DMS53 (cell line): ENCODE results near the gene MTOR.

Source experiments
- DNase-seq: peaks from one replicate; lab custom pipeline; 2025; lab: John Stamatoyannopoulos, UW

MTOR gene

GRCh38 chr1:11150326-11150725 lies 112.0 kb downstream of the MTOR start:
- no peak for DNase-seq

GRCh38 chr1:11147197-11147770 lies 115.1 kb downstream of the MTOR start:
- no peak for DNase-seq

DNA sequence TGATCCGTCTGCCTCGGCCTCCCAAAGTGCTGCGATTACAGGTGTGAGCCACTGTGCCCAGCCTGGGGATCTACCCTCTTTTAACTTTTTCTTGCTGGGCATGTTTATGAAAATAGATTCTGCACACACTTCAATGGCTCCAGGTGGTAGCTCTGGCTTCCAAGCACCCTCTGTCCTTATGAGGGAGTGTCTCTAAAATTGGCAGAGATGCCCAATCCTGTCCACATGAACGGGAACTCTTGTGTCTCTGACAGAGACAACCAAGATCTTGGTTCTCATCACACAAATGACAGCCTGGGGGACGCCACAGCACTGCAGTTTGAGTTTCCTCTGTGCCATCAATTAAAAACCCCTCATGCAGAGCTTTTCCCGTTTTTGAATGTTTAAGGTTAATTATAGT lies 116.6 kb downstream of the MTOR start:
- no peak for DNase-seq

DNA sequence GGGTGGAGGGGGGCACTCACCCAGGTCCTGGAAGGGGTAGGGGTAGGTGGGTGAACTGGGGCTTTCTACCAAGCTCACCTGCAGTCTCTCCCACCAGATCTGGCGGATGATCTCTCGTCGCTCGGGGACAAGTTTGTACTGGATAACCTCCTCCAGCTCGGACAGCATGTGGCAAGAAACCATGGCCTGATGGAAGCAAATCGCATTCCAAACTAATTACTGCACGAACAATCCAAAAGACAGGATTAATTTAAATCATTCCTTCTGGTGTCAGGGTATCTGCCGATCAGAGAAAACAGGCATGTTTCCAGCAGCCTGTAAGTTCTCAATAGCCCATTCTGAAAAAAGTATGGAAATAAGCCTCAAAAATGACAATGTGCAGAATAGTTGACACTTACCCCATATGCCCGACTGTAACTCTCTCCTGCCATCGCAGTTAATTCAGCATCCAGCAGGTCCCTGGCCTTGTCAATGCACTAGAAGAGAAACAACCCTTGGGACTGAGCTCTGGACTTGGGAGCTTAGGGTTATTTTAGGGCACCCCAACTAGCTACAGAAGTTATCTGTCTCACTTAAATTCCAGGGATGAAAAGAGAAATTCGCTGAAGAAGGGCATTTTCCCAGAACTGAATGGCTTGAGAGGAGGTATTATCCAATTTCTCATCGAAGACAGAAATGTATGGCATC lies 117.6 kb downstream of the MTOR start:
- no peak for DNase-seq

GRCh38 chr1:11143907-11144306 lies 118.4 kb downstream of the MTOR start:
- DNase-seq: no peak

- no peak for DNase-seq
These were observed 119.0 kb downstream of the MTOR start for GRCh38 chr1:11143401-11143800.

DNA sequence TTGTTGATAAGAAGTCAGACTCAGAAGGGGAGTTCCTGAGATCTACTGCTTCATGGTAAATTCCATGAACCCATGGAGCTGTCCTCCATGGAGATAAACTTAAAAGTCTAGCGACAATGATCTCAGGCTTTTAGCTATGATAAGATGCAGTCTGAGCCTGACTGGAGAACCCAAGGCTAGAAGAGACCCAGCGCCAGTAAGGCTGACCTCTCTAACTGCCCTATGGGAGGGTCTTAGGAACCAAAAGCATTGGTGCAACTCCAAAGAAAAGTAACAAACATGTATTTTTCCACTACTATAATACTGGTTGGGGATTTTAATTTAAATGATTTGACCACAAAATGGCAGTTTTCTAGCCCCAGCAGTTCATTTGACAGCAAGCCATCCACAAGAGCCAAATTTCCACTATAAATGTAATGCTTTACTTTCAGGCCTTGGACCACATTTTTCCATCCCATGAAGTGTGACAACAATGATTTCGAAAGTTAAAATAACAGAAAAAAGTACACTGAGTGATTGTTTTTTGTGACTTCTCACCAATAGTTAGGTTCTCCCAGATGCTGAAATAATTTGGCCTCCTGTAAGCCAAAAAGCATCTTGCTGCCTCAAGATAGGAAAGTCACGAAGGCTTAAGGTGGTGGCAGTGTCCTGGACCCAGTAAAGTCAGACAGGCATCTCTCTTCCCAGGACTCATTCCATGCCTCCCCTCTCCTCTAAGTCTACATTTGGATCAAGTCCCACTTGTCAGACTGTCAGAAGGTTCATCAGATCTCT lies 119.5 kb downstream of the MTOR start:
- DNase-seq: no peak

GRCh38 chr1:11138952-11139351 lies 123.4 kb downstream of the MTOR start:
- DNase-seq: no peak

- no peak for DNase-seq
These were observed 124.3 kb downstream of the MTOR start for GRCh38 chr1:11138029-11138428.

- DNase-seq: no peak
These were observed 127.5 kb downstream of the MTOR start for GRCh38 chr1:11134898-11135266.

DNA sequence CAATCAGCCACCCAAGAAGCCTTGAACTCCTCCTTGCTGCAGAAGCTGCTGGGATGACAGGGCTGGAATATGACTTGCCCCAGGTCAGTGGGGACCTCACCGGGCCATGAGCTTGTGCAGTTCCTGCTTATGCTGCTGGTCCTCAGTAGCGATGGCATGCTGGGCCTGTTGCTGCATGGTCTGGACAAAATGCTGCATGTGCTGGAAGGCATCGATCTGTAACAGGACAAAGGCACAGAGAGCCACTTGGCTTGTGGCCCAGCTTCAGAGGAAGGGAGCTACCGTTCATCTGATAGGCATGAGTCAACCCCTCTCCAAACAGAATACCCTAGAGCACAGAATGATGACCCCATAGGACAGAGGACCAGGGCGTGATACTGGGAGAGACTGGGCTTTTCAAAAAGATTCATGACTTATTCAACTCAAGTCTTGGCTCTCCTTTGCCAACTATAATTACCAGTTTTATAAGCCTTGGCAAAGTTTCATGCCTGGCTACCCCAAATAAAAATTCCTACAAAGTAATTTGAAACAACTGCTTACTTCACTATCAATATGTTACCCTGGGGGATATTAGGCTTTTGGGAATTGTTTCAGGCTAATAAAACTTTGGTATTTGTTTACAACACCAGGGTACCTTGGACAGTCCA lies 128.0 kb downstream of the MTOR start:
- no peak for DNase-seq

GRCh38 chr1:11132563-11133293 lies 129.6 kb downstream of the MTOR start:
- peak; percentile 38 for DNase-seq

DNA sequence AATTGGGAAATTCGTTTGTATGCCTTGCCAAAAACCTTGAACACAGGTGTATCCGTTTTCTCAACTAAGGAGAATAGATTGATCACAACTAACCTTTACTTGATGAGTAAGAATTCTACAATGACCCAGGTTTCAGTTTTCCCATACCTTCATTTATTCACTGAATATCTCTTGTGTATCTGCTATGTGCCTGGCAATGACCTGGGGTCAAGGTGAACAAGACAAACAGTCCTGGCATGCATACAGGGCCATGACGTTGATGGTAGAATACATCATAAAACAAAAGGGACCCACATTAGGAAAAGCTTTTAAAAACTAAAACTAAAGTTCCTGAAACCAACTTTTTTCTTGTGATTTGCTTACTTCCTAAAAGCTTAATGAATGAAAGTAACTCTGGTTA lies 130.5 kb downstream of the MTOR start:
- no peak for DNase-seq

DNA sequence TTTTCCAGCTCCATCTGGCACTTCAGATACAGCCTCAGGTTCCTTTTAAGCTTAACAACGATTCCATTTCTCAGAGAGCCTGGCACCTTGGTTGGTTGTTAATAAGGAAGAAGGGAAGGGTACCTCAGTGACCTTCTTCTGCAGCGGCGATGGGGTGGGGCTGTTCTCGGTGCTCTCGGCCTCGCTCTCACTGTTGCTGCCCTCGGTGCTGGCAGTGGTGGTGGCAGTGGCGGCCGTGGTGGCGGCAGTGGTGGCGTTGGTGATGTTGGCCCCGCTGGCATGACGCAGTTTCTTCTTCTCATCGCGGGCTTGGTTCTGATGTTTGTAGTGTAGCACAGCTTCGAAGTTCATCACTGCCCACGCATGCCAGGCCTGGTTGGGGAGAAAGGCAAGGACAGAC lies 131.9 kb downstream of the MTOR start:
- DNase-seq: no peak

GRCh38 chr1:11129649-11130390 lies 132.5 kb downstream of the MTOR start:
- peak; percentile 43 for DNase-seq

- DNase-seq: no peak
These were observed 135.8 kb downstream of the MTOR start for GRCh38 chr1:11126569-11126968.

- DNase-seq: no peak
These were observed 136.4 kb downstream of the MTOR start for GRCh38 chr1:11125931-11126330.

- DNase-seq: no peak
These were observed 137.4 kb downstream of the MTOR start for GRCh38 chr1:11124965-11125364.

DNA sequence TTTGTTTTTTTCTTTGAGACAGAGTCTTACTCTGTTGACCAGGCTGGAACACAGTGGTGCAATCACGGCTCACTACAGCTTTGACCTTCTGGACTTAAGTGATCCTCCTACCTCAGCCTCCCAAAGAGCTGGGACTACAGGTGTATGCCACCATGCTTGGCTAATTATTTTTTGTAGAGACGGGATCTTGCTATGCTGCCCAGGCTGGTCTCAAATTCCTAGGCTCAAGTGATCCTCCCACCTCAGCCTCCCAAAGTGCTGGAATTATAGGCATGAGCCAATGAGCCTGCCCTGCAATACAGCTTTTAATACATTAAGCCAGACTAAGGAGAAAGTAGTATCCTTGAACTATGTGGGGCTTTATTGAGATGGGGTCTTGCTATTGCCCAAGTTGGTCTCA lies 146.0 kb downstream of the MTOR start:
- DNase-seq: no peak

DNA sequence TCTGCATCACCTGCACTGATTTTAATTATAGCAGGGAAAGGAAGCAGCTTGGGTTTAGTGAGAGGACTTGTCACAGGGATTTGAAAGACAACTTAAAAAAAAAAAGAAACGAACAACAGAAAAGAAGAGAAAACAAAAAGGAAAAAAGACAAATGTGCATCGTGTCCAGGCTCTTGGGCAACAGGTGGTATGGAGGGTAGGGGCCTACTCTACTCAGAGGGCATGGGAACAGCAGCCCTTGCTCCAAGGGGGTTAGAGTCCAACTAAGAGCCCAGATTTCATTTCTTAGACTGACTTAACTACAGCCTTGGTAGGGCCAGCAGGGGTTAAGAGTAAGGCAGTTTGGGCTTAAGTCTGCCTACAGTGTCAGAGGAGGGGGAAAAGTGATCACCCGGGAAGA lies 147.4 kb downstream of the MTOR start:
- no peak for DNase-seq

DNA sequence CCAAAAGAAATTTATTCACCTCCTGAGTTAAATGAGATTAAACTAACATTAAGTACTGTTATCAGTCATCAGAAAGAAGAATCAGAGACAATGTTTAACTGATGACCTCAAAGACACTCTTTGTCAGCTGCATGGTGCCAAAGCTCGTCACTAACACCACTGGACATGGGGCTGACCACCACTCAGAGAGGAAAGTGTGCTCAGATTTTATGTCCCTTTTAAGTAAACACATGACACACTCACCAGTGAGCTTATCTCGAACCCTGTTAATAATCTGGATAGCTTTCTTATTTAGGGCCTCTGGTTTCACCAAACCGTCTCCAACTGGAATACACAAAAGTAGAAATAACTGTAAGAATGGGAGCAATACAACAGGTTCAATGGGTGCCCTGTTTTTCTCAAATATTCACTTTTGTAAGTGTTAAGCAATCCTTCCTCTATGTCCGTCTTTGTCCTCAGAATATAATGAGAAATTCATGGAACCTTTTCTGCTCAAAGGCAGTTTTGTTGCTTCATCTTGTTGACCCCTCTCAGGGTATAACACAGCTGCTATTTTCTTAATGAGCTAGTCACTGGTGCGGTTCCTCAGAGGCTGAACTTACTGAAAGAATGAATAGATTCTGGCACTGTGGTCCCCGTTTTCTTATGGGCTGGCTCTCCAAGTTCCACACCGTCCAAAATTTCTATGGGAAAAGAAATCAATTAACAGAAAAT lies 153.1 kb downstream of the MTOR start:
- DNase-seq: no peak
